GM19099 (cell line): Measurements from ENCODE around the gene TROAP.

ENCODE experiments used
- POLR2A ChIP-seq: IDR thresholded peaks from 3 replicates; pipeline ENCODE4 v1.6.1; 2011; ENCODE audit warnings: low read depth; ENCODE audit not compliant: insufficient read length; ENCODE audit errors: extremely low read depth

Gene TROAP

GRCh38 chr12:49335955-49336644, 13.0 kb downstream of the TROAP start:
- TF ChIP-seq POLR2A = no peak

DNA sequence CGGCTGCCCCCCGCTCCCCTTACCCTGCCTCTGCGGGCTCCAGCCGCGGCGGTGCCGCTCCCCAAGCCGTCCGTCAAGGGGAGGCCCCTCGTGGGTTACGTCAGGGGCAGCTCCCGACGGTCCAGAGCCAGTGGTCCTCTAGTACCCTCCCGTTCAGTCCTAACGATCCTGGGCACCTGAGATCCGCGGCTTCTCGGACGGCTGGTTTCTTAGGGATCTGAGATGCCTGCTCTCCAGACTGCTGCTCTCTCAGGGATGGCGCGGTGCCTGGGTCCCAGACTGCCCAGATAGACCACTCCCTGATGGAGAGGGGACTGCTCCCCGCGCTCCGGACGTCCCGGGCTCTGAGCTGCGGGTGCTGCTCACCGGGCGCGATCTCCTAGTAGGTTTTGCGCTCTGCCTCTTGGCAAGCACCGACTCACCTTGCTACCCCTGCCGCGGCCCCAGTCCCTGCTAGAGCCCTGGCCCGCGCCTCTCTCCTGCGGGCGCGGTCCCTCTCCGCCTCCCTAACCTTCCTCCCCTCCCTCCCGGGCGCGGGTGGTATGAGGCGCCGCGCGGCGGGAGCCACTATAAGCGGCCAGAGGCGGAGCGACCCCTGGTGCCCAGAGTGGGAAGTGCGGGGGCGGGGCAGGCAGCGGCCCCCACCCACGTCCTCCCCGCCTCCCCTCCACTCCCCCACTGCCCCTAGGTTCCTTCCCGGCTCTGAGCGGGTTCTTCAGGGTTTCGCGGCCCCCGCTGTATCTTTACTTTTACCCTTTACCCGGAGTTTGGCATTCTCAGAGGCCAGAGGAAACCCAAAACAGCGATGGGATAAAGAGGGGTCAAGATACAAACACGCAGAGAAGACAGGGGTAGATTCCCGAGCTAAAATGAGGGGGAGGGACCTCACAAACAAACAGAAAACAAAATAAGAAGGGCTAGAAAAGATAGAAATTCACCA, 13.9 kb downstream of the TROAP start, which contains the start of gene C1QL4:
TSS of gene C1QL4 (minus strand) at position 544 of the 940 bp plus-strand sequence. CDS start 711 bp downstream, outside the sequence.
- TF ChIP-seq POLR2A = no peak

GRCh38 chr12:49338830-49339463, 15.9 kb downstream of the TROAP start:
- TF ChIP-seq POLR2A = no peak

DNA sequence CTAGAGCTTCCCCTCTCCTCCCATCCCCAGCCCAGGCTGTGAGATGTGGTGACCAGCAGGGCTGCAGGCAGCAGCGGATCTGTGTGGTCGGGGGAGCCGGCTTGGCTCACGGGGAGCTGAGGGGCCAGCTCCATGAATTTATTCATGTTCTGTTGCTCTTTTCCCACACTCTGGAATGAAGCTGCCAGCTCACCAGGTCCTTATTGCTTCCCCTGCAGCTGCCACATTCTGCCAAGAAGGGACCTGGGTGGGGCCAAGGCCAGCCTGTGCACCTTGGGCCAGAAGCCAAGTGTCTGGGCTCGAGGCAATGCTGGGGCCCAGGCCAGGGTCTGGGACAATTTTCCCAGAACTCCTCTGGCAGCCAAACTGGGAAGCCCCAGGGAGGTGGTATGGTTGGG, 16.4 kb downstream of the TROAP start:
- no peak for TF ChIP-seq POLR2A

DNA sequence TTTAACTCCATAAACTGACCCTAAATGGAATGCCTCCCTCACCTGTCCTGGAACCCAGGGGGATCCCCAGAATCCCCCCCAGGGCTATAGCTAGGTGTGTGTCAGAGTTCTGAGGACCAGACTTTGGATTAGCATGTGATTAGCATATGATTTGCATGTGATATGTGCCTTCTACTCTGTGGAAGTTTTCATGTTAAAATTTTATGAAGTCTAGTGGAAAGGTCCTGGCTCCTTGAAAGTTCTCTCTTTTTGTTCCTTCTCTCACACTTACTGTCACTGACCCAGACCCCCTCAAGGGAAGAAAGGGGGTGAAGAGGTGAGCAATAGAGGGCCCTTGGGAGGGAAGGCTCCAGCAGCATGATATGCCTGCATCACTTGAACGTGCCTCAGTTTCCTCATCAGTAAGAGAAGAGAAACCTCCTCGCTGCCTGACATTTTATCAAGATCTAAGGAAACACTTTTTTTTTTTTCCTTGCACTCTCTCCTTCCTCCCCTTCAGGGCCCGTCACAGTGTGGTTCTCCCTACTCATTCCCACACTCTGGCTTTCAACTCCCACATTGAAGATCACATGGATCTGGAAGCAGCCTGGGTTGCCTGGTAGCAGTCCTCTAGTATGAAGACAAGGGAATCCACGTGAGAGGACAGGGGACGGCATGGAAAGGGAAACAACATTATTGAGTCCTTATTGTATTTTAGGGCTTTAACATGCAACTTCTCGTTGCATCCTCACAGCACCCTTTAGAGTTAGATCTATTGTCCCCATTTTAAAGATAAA, 17.2 kb downstream of the TROAP start:
- TF ChIP-seq POLR2A = no peak

GRCh38 chr12:49340971-49341776, 18.1 kb downstream of the TROAP start:
- no peak for TF ChIP-seq POLR2A

- TF ChIP-seq POLR2A = no peak
Observed at GRCh38 chr12:49341777-49342065, 18.7 kb downstream of the TROAP start.

DNA sequence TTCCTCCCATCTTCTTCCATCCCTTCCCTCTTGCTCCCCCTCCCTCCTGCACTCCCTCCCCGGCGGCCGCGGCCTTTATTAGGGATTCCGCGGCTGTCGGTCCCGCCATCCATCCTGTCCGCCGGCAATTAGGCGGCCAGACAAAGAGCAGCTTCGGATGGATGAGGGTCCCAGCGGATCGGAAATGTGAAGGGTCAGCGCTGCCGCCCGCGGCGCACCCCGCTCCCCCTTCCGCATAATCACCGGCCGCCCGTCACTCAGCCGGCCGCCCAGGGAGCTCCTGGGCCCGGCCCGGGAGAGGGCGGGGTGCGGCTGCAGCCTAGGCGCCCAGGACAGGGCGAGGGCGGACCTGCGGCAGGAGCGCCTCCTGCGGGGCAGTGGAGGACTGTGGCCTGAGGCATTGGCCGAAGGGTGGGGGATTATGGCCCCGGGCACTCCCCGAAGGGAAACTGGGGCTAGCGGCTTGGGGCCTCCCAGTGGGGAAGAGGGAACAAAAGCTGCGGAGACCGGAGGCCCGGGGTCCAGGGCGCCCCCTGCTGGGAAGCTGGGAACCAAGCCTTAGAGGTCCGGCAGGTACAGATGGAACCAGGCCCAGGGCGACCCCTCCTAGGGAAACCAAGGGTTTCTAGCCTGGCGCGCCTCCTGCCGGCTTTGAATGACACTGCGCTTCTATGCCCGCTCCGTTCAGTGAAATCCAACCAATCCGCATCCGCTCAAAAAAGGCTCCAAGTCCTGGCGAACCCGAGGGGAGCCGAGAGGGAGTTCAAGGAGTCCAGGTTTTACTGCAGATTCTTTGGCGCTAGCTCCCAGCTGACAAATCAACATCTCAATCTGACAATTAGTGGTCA, 19.2 kb downstream of the TROAP start:
- no peak for TF ChIP-seq POLR2A

- TF ChIP-seq POLR2A = no peak
Observed at GRCh38 chr12:49342914-49343731, 20.1 kb downstream of the TROAP start.

GRCh38 chr12:49344486-49345050, 21.5 kb downstream of the TROAP start:
- no peak for TF ChIP-seq POLR2A

GRCh38 chr12:49345051-49345824, 22.2 kb downstream of the TROAP start:
- TF ChIP-seq POLR2A = no peak
